HG03175 (cell line): ENCODE measurements around the gene DTNBP1.

ENCODE experiments used
- ATAC-seq: cut with Tn5 transposase; IDR thresholded peaks from one replicate; pipeline ENCODE4 v1.9.1; 2021; ENCODE audit warnings: mild to moderate bottlenecking, moderate library complexity; ENCODE audit not compliant: unreplicated experiment

The DTNBP1 gene

DNA sequence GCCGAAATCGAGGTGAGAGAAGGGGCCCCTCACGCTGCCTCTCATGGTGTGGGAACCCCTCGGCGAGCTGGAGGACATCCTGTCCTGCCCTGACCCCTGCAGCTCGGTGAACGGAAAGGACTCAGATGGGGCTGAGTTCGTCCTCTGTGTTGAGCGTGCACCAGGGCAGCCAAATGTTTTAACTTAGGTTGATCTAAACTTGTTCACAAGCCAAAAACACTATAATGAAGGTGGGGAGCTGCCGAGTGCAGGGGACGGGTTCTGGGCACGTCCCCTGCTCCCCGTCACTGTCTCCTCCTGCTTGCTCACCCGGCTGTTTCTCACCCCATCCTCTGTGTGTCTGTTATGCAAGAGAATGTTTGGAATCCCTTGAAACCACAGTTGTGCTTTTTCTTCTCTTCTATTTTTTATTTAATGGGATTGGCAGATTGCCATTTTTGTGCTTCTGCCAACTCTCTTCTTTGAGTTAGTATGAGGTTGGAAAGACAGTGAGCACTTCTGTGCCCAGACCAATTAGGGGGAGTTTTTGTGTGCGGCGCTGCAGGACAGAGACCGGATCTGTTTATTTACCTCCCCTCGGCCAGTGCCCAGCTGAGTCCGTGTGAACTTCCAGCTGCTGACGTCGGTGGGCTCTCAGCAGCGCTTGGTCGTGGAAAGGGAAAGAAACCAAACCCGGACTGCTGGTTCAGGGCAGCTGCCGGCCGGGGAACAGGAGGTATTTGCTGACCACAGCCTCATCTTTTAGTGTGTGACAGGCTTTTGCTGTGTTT is 158.1 kb downstream of the DTNBP1 start:
- ATAC-seq = no peak

DNA sequence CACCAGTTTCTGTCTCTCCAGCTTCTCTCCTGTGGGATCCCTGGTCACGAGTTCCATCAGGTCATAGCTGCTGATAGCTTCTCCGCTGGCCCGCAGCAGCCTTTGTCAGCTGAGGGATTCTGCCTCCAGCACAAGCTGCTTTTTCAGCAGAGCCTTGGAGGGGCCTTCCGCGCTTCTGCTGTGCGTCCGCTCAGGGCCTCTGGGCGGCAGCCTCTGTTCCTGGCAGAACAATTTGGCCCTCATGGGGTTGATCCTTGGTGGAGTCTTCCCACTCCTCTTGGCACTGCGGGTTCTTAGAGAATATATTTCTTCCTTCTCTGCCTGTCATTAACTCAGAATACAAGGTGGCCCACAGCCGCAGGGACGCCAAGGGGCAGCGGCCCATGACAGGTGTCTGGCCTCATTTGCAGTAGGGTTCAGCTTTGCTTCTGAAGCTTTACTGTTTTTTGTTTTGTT is 158.8 kb downstream of the DTNBP1 start:
- ATAC-seq = no peak

DNA sequence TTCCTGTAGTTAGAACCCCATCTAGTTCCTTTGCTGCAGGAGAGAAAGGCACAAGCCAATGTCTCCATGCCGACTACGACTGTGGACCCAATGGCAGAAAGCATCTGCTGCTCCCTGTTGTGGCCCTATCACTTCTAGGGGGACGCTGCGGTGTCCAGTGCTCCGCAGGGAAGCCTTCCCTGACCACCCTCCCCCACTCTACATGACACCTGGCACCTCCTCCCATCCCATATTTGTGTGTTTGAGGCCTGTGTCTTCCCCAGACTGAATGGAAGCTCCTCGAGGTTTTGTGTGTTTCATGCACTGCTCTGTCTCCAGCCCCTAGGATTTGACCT is 159.5 kb downstream of the DTNBP1 start:
- ATAC-seq = no peak

DNA sequence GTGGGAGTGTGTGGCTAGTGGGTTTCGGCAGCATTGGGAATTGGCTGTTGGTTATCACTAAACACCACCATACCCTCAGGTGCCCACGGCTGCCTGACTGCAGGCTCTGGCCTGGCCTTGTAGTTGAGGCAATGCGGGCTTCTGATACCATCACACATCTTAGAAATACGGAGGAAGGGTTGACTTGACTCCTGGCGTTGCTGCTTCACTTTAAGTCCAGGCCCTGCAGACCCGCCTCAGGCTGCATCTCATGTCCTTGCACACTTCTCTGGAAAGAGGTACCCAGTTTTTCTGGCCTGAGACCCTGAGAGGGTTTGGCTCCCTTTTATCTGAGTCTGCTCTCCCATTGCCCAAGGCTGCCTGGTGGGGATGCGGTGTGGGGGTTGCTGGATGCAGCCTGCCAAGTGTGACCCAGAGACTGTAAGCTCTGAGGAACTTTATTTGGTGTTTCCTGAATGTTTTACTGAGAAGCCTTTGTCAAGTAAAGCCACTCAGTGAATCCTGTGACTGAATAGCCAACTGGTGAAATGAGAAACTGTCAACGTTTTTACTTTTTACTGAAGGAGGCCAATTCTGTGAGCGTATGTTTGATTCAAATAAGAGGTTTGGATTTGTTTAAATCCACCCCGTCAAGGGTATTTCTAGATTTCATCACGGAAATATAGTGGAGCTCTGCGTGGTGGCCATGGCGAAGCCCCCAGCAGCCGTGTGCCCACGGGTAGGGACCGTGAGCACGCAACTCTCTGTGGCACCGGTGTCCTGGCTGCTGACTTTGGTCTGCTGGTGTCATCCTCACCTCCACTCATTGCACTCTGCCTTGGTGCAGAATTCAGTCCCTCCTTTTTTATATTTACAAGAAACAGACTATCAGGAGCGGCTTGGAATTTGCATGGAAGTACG is 160.1 kb downstream of the DTNBP1 start:
- no peak for ATAC-seq

DNA sequence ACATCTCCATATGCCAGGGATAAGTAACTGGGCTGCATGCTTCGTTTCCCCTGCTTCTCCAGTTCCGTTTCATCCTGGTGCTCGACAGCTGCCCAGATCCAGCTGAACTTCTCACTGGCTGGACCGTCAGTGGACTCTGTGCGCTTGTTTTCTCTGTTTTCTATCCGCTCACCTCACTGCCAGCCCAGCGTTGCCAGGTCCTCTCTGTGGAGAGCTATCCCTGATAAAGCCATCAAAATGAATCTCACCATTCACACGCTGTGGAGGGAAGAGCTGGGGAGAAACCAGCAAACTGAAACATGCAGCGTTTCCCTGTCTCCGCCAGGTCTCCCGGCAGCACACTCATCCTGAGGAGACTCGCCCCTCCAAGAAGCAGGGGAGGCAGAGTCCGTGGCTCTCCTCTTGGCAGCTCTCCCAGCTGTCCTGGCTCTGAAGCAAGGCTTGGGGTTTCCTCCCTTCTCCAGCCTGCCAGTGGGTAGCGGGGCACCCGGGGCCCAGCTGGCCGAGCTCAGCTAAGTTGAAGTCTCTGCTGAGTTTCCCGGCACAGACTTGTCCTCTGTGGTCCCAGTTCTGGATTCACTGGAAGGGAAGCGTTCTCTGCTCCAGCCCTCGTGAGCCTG is 160.9 kb downstream of the DTNBP1 start:
- no peak for ATAC-seq

DNA sequence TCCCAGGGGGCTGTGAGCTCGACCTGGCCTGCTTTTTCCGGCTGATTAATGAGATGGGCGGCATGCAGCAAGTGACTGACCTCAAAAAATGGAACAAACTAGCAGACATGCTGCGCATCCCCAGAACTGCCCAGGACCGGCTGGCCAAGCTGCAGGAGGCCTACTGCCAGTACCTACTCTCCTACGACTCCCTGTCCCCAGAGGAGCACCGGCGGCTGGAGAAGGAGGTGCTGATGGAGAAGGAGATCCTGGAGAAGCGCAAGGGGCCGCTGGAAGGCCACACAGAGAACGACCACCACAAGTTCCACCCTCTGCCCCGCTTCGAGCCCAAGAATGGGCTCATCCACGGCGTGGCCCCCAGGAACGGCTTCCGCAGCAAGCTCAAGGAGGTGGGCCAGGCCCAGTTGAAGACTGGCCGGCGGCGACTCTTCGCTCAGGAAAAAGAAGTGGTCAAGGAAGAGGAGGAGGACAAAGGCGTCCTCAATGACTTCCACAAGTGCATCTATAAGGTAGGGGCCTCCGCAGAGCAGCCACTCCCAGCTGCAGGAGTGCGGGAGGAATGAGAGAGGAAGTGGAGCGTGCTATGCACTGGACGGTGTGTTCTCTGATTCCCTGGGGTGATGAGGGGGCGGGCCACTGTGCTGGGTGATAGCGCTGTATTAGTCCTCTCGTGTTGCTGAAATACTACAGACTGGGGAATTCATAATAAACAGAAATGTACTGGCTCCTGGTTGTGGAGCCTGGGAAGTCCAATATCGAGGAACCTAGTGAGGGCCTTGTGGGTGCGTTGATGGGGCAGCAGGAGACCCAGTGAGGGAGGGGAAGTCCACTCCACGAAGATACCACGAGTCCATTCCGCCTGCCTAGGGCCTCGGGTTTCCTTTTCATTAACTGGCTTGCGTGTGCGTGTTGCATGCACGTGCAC is 161.7 kb downstream of the DTNBP1 start:
- no peak for ATAC-seq

DNA sequence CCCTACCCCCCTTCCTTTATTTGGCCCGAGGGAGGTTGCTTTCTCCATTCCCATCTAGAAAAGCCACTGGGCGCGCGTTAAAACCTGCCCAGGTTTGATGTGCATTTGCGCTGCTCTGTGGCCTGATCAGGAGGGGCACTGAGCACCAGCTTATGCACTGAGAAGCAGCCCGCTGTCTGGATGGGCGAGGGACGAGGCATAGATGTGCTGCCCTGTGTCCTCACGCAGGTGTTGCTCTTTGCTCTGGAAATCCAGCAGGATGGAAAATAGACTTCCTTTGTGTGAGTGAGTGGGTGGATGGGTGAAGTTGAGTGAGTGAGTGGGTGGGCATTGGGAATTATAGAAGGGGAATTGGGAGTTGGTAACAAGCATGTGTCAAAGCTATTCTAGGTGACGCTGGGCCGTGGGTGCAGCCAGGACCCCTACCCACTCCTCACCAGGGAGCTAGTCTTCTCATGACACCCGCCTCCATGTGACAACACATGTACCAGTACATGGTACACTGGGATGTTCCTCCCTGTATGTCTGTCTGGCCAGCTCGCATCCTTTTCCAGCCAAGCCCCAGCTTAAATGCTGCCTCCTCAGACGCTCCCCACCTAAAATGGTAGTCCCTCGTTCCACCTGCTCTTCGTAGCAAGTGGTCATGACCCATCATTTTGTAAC is 162.6 kb downstream of the DTNBP1 start:
- ATAC-seq = no peak

DNA sequence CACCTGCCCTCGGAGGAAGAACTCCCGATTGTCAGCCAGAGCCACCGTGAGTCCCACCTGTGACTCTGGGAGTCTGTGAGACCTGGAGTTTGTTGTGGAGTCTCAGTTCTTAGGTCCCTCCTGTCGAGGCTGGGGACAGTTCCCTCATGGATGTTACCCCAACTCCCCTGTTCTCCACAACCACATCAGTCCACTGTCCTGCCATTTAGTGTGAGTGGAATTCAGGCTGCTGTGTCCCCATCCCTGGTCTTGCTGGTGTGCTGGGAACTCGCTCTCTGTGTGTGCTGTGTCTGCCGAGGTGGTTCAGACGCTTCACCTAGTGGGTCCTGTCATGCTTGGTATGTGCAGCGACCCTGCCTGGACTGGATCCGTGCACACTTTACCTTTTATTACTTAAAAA is 163.2 kb downstream of the DTNBP1 start:
- ATAC-seq = no peak

DNA sequence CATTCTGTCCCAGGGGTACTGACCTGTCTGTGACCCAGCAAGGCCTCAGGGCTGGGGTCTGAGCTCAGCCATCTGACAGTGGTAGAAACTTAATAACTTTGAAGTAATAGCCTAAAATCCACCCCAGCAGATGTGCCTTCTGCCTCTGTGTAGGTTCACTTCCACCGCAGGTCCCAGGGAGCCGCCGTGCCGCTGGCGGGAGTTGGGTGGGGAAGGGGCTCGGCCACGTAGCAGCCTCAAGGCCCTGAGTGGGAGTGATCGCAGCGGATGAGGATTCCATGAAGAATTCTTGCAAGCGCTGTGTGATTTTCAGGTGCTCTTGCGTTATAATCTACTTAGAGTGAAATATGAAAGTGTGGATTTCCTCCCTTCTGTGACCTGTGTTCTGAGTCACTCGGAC is 163.7 kb downstream of the DTNBP1 start:
- ATAC-seq = no peak

DNA sequence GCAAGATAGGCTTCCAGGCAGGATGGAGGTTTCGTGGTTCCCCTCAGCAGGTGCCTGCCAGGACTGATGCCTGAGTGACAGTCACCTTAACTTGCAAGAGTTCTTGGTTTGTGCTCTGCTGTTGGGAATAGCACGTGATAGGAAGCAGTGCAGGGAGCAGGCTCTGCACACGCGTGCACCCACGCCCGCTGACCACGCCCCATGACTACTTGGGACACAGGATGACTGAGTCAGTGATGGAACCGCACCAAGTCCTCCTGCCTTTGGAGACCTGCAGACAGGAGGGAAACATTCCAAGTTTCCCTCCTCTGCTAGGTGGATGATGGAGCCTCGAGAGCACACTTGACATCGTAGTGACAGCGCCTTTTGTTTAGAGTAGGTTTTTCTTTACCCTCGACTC is 164.2 kb downstream of the DTNBP1 start:
- no peak for ATAC-seq

DNA sequence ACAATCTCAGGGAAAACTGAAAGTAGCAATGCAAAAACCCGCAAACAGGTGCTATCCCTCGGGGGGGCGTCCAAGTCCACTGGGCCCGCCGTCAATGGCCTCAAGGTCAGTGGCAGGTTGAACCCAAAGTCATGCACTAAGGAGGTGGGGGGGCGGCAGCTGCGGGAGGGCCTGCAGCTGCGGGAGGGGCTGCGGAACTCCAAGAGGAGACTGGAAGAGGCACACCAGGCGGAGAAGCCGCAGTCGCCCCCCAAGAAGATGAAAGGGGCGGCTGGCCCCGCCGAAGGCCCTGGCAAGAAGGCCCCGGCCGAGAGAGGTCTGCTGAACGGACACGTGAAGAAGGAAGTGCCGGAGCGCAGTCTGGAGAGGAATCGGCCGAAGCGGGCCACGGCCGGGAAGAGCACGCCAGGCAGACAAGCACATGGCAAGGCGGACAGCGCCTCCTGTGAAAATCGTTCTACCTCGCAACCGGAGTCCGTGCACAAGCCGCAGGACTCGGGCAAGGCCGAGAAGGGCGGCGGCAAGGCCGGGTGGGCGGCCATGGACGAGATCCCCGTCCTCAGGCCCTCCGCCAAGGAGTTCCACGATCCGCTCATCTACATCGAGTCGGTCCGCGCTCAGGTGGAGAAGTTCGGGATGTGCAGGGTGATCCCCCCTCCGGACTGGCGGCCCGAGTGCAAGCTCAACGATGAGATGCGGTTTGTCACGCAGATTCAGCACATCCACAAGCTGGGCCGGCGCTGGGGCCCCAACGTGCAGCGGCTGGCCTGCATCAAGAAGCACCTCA is 166.3 kb downstream of the DTNBP1 start:
- ATAC-seq = no peak

DNA sequence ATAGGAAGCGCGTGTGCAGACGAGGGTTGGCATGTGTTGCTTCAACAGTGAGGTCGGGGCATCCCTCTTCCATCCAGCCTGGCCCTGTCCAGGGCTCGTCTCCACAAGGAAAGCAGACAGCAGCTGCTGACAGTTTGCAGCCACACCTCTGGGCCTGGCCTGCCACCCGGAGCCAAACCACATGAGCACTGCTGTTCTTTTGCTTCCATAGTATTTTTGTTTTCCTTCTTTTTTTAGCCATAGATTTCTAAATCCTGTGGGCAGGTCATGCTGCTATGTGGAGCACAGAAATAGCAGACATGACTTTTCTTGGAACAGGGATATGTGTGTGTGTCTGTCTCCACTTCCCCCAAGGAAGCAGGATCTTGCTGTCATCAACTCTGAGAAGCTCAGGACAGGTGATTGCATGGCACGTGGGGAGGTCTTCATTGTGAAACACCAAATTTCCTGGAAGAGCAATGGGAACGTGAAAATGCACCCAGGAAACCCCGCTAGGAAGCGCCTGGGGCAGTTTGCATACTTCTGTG is 167.4 kb downstream of the DTNBP1 start:
- no peak for ATAC-seq

DNA sequence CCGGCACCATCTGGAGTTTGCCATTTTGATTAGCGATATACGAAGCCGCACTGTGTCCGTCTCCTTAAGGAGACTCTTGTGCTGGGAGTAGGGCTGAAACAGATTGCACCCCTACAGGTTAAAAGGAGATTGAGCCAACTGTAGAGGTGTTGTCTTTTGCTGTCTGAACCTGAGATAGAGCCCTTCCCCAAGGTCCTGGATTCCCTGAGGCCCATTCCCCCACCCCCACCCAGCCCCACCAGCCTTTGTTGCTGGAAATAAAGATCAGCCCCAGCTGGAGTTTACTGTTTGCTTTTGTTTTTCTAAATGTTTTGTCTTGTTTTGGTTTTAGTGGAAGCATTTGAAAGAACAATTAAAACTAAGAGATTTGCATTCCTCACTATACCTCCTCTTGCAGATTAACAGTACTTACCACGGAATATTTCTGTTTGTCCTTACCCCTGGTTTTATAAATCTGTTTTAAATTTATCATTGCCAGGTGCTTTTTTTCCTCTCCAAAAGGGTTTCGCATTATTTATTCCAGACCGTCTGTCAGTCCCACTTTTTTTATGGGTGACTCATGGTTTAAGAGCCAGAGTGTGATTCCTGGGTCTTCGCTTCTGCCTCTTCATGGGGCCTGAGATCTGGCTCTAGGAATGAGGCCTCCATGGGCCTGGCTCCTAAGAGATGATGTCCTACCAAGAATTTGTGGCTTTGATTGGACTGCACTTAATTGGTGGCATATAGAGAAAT is 169.2 kb downstream of the DTNBP1 start:
- ATAC-seq = no peak

DNA sequence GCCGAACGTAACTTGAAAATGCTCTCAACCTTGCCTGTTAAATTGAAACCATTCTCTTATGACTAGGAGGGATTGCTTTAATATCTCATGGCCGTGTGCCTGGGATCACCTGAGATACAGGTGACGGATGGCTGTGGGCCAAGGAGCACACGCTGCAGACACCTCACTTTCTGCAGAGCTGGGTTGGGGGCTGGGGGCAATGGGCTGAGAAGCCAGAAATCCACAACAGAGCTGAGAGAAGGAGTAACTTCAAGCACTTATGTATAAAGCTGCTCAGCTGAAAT is 170.9 kb downstream of the DTNBP1 start:
- no peak for ATAC-seq

DNA sequence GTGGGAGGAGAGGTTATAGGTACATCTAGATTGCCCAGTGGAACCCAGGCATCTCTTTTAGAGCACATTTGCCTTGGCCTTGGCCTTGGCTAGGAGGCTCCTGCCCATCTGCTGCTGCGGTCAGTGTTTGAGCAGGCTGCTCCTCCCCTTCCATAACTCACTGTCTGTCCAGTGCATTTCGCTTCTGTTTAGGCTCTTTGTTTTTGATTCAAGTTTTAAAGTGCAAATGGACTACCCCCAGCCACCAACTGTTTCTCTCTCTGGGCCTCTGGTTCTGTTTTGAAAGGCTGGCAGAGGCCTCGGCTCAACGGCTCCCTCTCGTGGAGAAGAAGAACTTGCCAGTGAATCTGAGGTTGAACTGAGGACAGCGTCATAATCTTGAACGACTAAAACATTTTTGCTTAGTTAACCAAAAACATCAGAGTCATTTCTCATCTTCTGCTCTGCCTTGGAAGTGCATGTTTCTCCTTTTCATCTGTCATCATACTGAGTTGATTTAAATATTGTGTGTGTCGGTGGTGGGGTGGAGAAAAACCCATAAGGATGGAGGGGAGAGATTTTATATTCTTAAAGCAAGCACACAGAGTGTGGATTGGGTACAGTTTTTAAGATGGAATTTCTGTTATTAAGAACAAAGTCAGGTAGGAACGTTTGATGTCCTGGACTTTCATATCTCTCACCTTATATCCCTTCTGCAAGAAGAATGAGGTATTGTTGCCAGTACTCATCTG is 171.4 kb downstream of the DTNBP1 start:
- ATAC-seq = no peak

DNA sequence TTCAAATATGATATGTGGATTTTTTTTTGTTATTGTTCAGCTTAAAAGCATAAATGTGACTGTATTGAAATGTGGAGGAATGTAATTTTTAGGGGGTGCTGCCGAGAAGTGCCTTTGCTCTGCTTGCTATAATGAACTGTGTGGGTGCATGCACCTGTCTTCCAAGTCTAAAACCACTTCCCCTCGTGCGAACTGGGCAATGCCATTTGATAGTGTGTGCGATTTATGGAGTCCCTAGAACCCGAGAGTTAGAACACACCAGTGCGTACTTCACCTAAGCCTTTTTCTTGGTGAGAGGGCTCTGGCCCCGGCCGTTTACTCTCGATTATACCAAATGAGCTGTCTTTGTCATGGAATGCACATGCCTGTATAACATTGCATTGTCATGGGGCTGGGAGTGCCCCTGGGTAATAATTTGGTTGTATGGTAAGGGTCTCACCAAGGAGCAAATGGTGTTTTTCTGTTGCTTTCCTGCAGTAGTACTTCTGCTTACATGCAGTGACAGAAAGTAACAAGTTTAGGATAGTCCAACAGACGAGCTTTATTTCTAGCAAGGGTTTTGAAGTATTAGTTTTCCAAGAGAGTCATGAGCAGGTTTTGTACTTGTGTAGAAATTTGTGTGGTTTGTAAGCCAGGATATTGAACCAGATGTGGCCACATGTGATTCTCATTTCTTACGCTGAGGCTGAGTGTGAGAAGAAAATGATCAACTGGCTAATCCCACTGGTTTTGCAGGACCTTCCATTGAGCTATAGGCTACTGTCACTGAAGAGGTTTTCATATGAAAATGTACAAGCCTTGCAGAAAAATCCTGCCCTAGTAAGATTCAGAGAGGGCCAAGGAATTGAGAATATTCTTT is 172.4 kb downstream of the DTNBP1 start:
- ATAC-seq = no peak
